ENCODE data around the gene HSP90AB1.

Gene HSP90AB1

GRCh38 chr6:44254191-44255104, 7.5 kb downstream of the HSP90AB1 start:
- Histone ChIP-seq H3K79me2 (ENCODE audit: control insufficient read depth, low read length) (peaks cover 26% of the 10 kb centered on the region), H3K4me1 (ENCODE audit: control insufficient read depth, low read length) (peaks cover 56% of the 10 kb centered on the region), H3K9me2 (replicated peaks; ENCODE audit: control insufficient read depth, low read length) (no peaks in the 10 kb centered on the region), H3K27me3 (ENCODE audit: control insufficient read depth, low read length) (no peaks in the 10 kb centered on the region), H3K4me3 (ENCODE audit: low read length) (0 out of 2 replicates have a peak overlapping the region, but pooled peaks have one; percentile 9), H3K27ac (ENCODE audit: low read depth, low read length) (no peak overlapping the region), H3K9me3 (ENCODE audit: control insufficient read depth, insufficient read depth, low read length) (no peaks in the 10 kb centered on the region), H3K36me3 (ENCODE audit: control insufficient read depth, low read length) (peaks cover 79% of the 10 kb centered on the region), H4K20me1 (ENCODE audit: control insufficient read depth, insufficient read depth, low read depth, low read length) (peaks cover 14% of the 10 kb centered on the region), H3K4me2 (ENCODE audit: low read length) (peak overlapping the region; percentile 94; the same call in 1 of the 2 replicates), H3F3A (ENCODE audit: control insufficient read depth, insufficient read depth) (peaks cover 83% of the 10 kb centered on the region)
- no peak for TF ChIP-seq CTCF (IDR thresholded peaks at IDR 0.05; ENCODE audit: low read depth, low read length, poor library complexity, severe bottlenecking)
- TF ChIP-seq EZH2phosphoT487 (IDR thresholded peaks at IDR 0.05; ENCODE audit: borderline replicate concordance, low read length), result no peak

- Histone ChIP-seq H3K9me3 (ENCODE audit: control insufficient read depth, insufficient read depth, low read length) (no peaks in the 10 kb centered on the region), H3K79me2 (ENCODE audit: control insufficient read depth, low read length) (peaks cover 17% of the 10 kb centered on the region), H3K4me1 (ENCODE audit: control insufficient read depth, low read length) (peaks cover 47% of the 10 kb centered on the region), H3K9me2 (replicated peaks; ENCODE audit: control insufficient read depth, low read length) (no peaks in the 10 kb centered on the region), H3K4me2 (ENCODE audit: low read length) (peak overlapping the region; percentile 94), H4K20me1 (ENCODE audit: control insufficient read depth, insufficient read depth, low read depth, low read length) (peaks cover 6% of the 10 kb centered on the region), H3K27ac (ENCODE audit: low read depth, low read length) (peak overlapping the region; percentile 55), H3K4me3 (ENCODE audit: low read length) (peak overlapping the region; percentile 87), H3K36me3 (ENCODE audit: control insufficient read depth, low read length) (peaks cover 79% of the 10 kb centered on the region), H3K27me3 (ENCODE audit: control insufficient read depth, low read length) (no peaks in the 10 kb centered on the region), H3F3A (ENCODE audit: control insufficient read depth, insufficient read depth) (peaks cover 75% of the 10 kb centered on the region)
- TF ChIP-seq EZH2phosphoT487 (IDR thresholded peaks at IDR 0.05; ENCODE audit: borderline replicate concordance, low read length), result no peak
- no peak for TF ChIP-seq CTCF (IDR thresholded peaks at IDR 0.05; ENCODE audit: low read depth, low read length, poor library complexity, severe bottlenecking)
Measured at GRCh38 chr6:44255105-44255808, 8.4 kb downstream of the HSP90AB1 start.

GRCh38 chr6:44255871-44256774, 9.2 kb downstream of the HSP90AB1 start:
- no peaks in the 10 kb centered on the region for H3K27me3 ChIP-seq (ENCODE audit: control insufficient read depth, low read length)
- H3K36me3 ChIP-seq (ENCODE audit: control insufficient read depth, low read length), result peaks cover 79% of the 10 kb centered on the region
- peak overlapping the region; percentile 87 for H3K4me3 ChIP-seq (ENCODE audit: low read length)
- H3K4me1 ChIP-seq (ENCODE audit: control insufficient read depth, low read length), result peaks cover 51% of the 10 kb centered on the region
- H4K20me1 ChIP-seq (ENCODE audit: control insufficient read depth, insufficient read depth, low read depth, low read length), result no peaks in the 10 kb centered on the region; the same call in none of the 2 replicates
- TF ChIP-seq CTCF (IDR thresholded peaks at IDR 0.05; ENCODE audit: low read depth, low read length, poor library complexity, severe bottlenecking) (no peak), EZH2phosphoT487 (IDR thresholded peaks at IDR 0.05; ENCODE audit: borderline replicate concordance, low read length) (no peak)
- peak overlapping the region; percentile 94 for H3K4me2 ChIP-seq (ENCODE audit: low read length)
- H3K9me2 ChIP-seq (replicated peaks; ENCODE audit: control insufficient read depth, low read length), result no peaks in the 10 kb centered on the region
- peaks cover 66% of the 10 kb centered on the region for H3F3A ChIP-seq (ENCODE audit: control insufficient read depth, insufficient read depth)
- H3K79me2 ChIP-seq (ENCODE audit: control insufficient read depth, low read length), result peaks cover 14% of the 10 kb centered on the region
- H3K9me3 ChIP-seq (ENCODE audit: control insufficient read depth, insufficient read depth, low read length), result no peaks in the 10 kb centered on the region
- peak overlapping the region; percentile 55 for H3K27ac ChIP-seq (ENCODE audit: low read depth, low read length)
